Stimulated activated CD4-positive, alpha-beta T cell treated with anti-CD3 and anti-CD28 coated beads, Interleukin-12 subunit alpha, Interleukin-12 subunit beta, amount 100 ng/mL, for 4 hours (primary cell): ENCODE measurements around the gene GRM8.

Experiments
- DNase-seq: peaks from one replicate; pipeline ENCODE4 v3.0.0-alpha.2; 2020

GRM8 gene

GRCh38 chr7:126803990-126804389 is 448.8 kb downstream of the GRM8 start:
- no peak for DNase-seq

DNA sequence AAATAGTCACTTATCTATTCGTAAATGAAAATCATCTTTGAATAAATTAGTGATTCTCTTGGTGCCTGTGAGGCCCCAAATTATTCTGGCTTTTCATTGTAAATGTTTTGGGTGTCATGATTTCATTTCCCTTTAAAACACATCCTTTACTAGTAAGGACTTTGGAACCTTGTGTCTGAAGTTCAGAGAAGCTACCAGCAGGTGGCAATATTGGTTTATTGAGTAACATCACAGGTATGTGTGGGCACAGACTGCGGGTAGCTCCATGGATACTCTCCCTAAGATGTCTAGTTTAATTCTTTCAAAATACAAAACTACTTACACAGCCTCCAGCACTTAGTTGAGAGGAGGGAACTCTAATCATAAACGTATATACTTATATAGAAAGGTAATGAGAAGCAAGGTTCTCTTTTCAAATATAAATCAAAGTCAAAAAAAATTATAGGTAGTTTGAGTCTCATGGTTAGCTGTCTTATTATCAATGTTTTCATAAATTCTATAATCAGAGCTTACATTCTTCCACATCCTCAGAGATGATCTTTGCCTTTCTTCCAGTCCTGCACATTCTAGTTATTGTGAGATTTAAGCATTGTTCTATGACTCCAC is 449.6 kb downstream of the GRM8 start:
- no peak for DNase-seq

DNA sequence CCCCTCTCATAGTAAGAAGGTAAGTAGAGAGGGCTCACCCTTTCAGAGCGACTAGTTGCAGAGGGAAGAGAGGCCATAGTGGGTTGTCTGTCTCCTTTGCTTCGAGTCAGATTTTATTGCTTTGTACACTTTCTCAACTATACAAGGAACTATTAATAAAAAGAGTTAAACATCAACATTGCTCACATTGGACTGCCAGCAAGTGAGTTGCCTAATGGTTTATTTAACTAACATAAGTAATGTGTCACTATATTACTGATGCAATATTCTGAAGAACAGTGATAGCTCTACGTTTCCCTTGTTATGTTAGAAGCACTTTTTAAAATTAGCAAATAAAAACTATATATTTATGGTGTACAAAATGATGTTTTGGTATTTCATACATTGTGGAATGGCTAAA is 451.0 kb downstream of the GRM8 start:
- DNase-seq: no peak

DNA sequence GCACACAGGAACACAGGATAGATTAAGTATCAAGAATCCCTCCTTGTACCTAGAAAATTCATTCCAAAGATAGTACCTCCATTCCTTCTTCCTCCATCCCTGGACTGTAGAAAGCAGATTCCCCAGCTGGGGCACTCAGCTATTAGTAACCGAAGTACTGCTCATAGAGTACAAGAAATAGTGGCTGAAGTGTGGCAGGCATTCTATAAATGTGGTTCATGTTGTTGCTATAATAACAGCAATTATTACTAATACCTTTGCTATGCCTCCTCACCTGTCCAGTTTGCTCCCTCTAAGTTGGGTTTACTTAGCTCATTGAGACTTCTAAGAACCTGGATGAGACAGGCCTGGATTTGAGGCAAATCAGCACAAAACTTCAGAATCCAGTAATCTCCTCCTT is 453.2 kb downstream of the GRM8 start:
- DNase-seq: no peak

- DNase-seq: no peak
Observed at GRCh38 chr7:126792521-126792920, 460.2 kb downstream of the GRM8 start.

- no peak for DNase-seq
Observed at GRCh38 chr7:126791306-126791705, 461.4 kb downstream of the GRM8 start.

DNA sequence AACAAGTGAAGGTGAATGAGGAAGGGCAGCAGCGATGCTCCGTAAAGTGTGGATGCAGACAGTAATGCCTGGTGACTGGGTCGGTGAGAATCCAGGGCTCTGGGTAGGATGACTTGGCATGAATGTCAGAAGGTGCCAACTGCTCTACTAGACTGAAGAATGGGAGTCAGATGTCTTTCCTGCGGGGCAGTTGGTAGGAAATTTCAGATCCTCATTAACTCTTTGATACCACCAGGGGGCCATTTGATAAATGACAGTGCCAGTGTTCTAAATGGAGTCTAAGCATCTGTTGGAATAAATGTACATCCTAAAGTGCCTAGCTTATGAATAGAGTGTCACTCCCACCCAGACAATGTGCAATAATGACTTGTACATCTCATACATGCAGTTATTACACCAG is 462.0 kb downstream of the GRM8 start:
- DNase-seq: no peak

DNA sequence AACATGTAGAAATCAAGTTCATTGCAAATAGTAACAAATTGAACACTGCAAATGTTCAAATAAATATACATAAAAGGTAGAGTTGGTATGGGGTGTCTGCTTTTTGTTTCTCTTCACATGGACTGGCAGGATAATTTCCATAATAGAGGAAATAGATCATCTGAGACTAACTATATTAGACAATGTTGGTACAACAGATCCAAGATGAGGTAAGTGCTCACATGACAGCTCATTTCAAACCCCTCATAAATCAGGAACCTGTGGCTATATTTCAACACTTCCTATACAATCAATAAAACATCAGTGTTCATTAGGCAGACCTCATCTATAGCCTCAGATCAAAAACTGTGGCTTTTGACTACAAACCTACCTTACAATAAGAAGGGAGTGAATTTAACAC is 469.1 kb downstream of the GRM8 start:
- DNase-seq: no peak

DNA sequence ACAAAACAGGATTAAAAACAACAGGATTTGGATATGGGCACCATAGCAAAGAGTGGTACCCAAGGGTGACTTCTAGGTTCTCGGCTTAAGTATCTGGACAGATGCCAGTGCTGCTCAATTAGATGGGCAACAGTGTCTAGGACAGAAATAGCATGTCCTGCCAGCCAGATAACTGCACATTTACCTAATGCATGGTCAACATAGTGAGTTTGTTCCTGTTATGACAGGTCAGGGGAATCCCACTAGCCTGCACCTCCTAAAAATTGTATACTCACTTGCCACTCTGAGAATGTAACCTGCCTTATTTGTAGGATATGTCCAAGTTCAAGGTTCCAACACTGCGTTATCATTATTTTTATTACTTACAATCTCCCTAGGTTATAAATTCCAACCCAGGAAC is 471.7 kb downstream of the GRM8 start:
- DNase-seq: no peak

GRCh38 chr7:126778101-126778500 is 474.6 kb downstream of the GRM8 start:
- no peak for DNase-seq

GRCh38 chr7:126776498-126776897 is 476.2 kb downstream of the GRM8 start:
- no peak for DNase-seq

- DNase-seq: no peak
Observed at GRCh38 chr7:126774077-126774476, 478.7 kb downstream of the GRM8 start.

GRCh38 chr7:126768836-126769235 is 483.9 kb downstream of the GRM8 start:
- DNase-seq: no peak

DNA sequence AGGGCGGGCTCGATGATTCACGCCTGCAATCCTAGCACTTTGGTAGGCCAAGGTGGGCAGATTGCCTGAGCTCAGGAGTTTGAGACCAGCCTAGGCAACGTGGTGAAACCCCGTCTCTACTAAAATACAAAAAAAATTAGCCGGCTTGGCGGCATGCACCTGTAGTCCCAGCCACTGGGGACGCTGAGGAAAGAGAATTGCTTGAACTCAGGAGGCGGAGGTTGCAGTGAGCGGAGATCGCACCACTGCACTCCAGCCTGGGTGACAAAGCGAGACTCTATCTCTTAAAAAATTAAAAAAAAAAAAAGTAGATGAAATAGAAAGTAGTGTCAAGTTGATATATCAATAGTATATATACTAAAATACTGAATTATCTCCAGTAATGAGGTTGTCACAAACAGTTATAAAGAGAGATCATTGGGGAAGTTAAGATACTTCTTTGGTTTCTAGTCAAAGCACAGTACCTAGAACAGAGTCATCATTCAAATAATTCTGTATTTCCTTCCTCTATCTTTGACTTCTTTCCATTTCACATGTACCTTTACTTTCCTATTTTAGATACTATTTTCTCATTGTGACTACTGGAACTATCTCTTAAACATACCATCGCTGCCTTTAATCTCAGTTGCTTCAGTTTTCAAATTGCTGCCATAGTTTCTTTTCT is 491.7 kb downstream of the GRM8 start:
- no peak for DNase-seq

DNA sequence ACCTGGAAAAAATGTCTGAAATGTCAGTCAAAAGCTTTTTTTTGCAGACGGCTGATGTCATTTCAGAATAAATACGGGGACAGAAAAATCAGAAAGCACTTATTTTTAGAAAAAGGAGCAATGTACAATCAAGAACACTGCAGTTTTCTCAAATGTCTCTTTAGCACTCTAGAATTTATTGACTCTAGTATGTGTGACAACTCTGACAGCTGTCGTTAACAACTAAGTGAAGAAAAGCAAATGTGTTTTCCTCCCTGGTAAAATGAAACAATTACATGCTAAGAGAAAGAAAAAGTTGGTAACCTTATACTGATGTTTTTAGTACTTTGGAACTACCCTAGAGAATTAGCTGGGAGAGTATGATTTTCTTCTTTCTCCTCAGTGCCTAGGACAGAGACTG is 497.4 kb downstream of the GRM8 start:
- DNase-seq: no peak

DNA sequence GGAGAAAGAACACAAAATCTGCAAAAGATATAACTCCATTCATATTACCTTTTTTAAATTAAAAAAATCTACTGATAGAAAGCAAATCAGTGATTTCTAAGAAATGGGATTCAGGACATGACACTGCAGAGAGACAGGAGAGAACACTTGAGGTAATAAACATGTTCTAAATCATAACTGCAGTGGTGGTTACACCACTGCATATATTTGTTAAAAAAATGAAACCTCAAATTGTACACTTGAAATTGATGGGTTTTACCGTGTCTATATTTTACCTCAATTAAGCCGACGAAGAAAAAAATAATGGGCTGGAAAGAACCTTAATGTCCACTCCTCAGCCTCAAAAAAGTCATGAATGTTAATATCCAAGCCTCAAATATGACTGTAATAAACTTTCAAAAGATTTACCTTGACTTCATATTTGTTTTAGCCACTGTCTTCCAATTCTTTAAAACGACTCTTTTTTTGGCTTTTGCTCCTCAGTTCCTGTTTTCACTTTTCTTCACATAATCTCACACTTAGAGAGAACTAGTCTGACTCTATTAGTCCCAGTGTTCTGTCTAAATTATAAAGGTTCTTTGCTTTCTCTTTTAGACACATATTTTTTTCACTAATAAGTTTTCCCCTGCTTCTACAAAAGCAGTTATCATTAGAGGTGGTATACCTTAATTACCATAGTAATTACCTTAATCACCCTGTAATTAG is 502.4 kb downstream of the GRM8 start:
- DNase-seq: no peak

GRCh38 chr7:126728967-126729366 is 523.8 kb downstream of the GRM8 start:
- no peak for DNase-seq

DNA sequence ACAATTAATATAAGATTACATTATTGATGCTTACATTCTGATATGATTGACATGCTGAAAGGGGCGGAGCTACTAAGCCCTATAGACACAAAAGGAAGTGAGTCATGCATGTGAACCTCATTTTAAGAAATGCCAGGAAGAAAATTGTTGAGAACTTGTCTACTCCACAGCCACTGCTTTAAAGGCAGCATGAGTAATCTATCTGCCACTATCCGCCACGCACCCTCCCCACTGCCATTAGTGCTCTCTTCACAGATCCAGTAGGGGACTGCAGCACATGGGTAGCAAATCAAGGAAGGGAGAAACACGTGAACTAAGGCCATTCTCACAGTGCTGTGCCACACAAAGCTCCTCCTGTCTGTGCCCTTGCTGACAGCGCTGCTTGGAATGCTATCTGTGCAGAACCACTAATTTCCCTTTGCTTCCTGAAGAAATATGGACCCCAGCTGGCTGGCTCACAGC is 524.8 kb downstream of the GRM8 start:
- DNase-seq: no peak

GRCh38 chr7:126723966-126724544 is 528.7 kb downstream of the GRM8 start:
- DNase-seq: no peak

- DNase-seq: no peak
Observed at GRCh38 chr7:126720232-126720631, 532.5 kb downstream of the GRM8 start.

DNA sequence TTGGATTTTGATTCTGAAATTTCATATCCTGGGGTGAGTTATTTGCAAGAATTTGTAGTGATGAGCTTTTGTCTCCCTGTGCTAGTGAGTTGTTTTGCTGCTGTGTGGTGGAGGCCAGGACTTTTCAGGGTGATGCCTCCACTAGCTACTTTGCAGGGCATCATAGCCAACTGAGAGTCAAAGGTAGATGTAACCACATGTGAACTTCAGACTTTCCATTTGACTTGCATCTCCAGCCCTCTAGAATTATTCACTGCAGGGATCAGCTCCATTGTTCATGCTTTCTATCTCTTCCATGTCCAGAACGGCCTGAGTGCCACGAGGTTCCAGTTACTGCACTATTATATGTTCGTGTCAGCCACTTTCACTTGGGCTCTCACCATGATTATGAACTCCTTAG is 534.3 kb downstream of the GRM8 start:
- no peak for DNase-seq

DNA sequence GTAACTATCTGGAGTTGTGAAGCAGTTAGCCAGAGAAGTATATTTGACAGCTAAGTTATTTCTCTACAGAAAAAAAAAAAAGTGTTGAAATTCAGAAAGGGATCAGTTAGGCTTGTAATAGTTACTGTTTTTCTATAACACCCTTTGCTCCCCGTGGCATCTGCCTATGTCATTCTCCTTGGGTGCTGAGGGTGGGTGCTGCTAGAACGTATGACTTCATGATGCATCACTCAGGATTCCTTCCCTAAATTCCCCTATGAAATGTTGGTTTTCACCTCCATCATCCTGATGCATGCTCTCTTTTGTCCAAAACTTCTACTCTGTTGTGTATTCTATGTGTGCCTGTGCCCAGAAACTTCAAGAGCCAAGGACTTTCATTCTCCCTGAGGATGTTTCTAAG is 536.4 kb downstream of the GRM8 start:
- no peak for DNase-seq

- no peak for DNase-seq
Observed at GRCh38 chr7:126715076-126715475, 537.7 kb downstream of the GRM8 start.
